T-helper 17 cell (primary cell): Measurements from ENCODE around the gene RNASEH2A. TPM values are rescaled to one million over a fixed set of nuclear protein-coding genes. Genes with fewer than 3 reads are reported as not detected.

ENCODE experiments used
- ATAC-seq: fragments of 150-1000 bp; cut with Tn5 transposase; 2 replicates; pipeline ENCODE4 v1.10.0; 2021; ENCODE audit warnings: mild to moderate bottlenecking, moderate library complexity
- DNase-seq, 3 donors: peaks; one replicate each; pipeline versions ENCODE4 v3.0.0 to v3.0.0-alpha.2; 2020 to 2021
- H3K9me3 ChIP-seq: one replicate; pipeline ENCODE4 v1.7.0; 2013; ENCODE audit warnings: low read length, mild to moderate bottlenecking; ENCODE audit not compliant: control insufficient read depth, poor library complexity, severe bottlenecking
- H3K27ac Mint-ChIP-seq: one replicate; pipeline ENCODE4 v1.8.0; 2022; ENCODE audit warnings: mild to moderate bottlenecking, moderate library complexity, mixed read lengths
- H3K27me3 Mint-ChIP-seq: one replicate; pipeline ENCODE4 v1.8.0; 2022; ENCODE audit warnings: mixed read lengths
- H3K36me3 Mint-ChIP-seq: one replicate; pipeline ENCODE4 v1.8.0; 2022; ENCODE audit warnings: low read depth, mixed read lengths
- H3K4me1 Mint-ChIP-seq: one replicate; pipeline ENCODE4 v1.8.0; 2022; ENCODE audit warnings: mild to moderate bottlenecking, mixed read lengths
- H3K4me3 Mint-ChIP-seq: one replicate; pipeline ENCODE4 v1.8.0; 2022; ENCODE audit warnings: mild to moderate bottlenecking, moderate library complexity, mixed read lengths
- total RNA-seq, 4 donors: library from RNA in 2 of 4; stranded (reverse) in 2 of 4; gene quantifications; one replicate each; pipeline ENCODE4 v1.2.3 and lab custom pipeline; 2022 to 2026

The RNASEH2A gene
- total RNA-seq, 2 donors from 2014 or later, result 3.1 to 5.7 TPM

- Mint-ChIP-seq H3K27me3 (no peaks in the 10 kb centered on the region), H3K4me3 (no peak overlapping the region), H3K27ac (no peak overlapping the region), H3K36me3 (peaks cover 2% of the 10 kb centered on the region), H3K4me1 (no peaks in the 10 kb centered on the region)
- ATAC-seq (no peak), DNase-seq (no peak)
- no peaks in the 10 kb centered on the region for H3K9me3 ChIP-seq
Measured at GRCh38 chr19:12856653-12857052, 50.3 kb downstream of the RNASEH2A start.

GRCh38 chr19:12858041-12858928 is 51.9 kb downstream of the RNASEH2A start:
- Mint-ChIP-seq H3K4me3 (no peak overlapping the region), H3K36me3 (peaks cover 2% of the 10 kb centered on the region), H3K27me3 (no peaks in the 10 kb centered on the region), H3K27ac (no peak overlapping the region), H3K4me1 (no peaks in the 10 kb centered on the region)
- DNase-seq (no peak), ATAC-seq (no peak)
- no peaks in the 10 kb centered on the region for H3K9me3 ChIP-seq

GRCh38 chr19:12859546-12859945 is 53.2 kb downstream of the RNASEH2A start:
- peak overlapping the region; percentile 5 for H3K4me3 Mint-ChIP-seq
- H3K27ac Mint-ChIP-seq, result no peak overlapping the region
- no peaks in the 10 kb centered on the region for H3K4me1 Mint-ChIP-seq
- H3K9me3 ChIP-seq, result no peaks in the 10 kb centered on the region
- no peaks in the 10 kb centered on the region for H3K27me3 Mint-ChIP-seq
- peaks cover 2% of the 10 kb centered on the region for H3K36me3 Mint-ChIP-seq
- ATAC-seq, result no peak
- DNase-seq, result no peak

Other genes starting within 250 kb of the RNASEH2A start
- gene ZNF490, start 195.8 kb upstream of the RNASEH2A start, total RNA-seq, result 1 to 10 TPM; 6.8 to 7.0 TPM
- 10 to 100 TPM; 46.2 to 47.0 TPM for gene ZNF791, start 195.7 kb upstream of the RNASEH2A start, total RNA-seq
- gene MAN2B1, start 139.8 kb upstream of the RNASEH2A start, total RNA-seq, result 100 to 1,000 TPM; 157 to 181 TPM
- gene WDR83, start 139.8 kb upstream of the RNASEH2A start, total RNA-seq, result 10 to 100 TPM; 10.5 to 11.1 TPM
- gene DHPS, start 124.7 kb upstream of the RNASEH2A start, total RNA-seq, result 100 to 1,000 TPM; 126 to 147 TPM
- not detected for gene GNG14, start 118.6 kb upstream of the RNASEH2A start, total RNA-seq
- gene FBXW9, start 110.0 kb upstream of the RNASEH2A start, total RNA-seq, result 1 to 10 TPM; 2.9 to 3.5 TPM
- 10 to 100 TPM; 48.6 to 60.0 TPM for gene TNPO2, start 82.7 kb upstream of the RNASEH2A start, total RNA-seq
- gene TRIR, start 71.9 kb upstream of the RNASEH2A start, total RNA-seq, result 100 to 1,000 TPM; 176 to 185 TPM
- 10 to 100 TPM; 29.8 to 32.6 TPM for gene GET3, start 69.1 kb upstream of the RNASEH2A start, total RNA-seq
- gene BEST2, start 54.8 kb upstream of the RNASEH2A start, total RNA-seq, result not detected
- gene HOOK2, start 31.0 kb upstream of the RNASEH2A start, total RNA-seq, result 10 to 100 TPM; 14.9 to 19.3 TPM
- 1,000 to 10,000 TPM; 1,500 to 1,584 TPM for gene JUNB, start 15.1 kb upstream of the RNASEH2A start, total RNA-seq
- gene PRDX2, start 4.8 kb upstream of the RNASEH2A start, total RNA-seq, result 10 to 100 TPM; 92.6 to 97.0 TPM
- 1 to 10 TPM in 1 of 2 donors, under 1 TPM in 1; 0.85 to 3.0 TPM for gene THSD8, start 4.5 kb upstream of the RNASEH2A start, total RNA-seq
- not detected for gene RTBDN, start 28.0 kb downstream of the RNASEH2A start, total RNA-seq
- 1 to 10 TPM; 1.5 to 4.1 TPM for gene MAST1, start 31.9 kb downstream of the RNASEH2A start, total RNA-seq
- 10 to 100 TPM; 17.8 to 19.8 TPM for gene DNASE2, start 74.9 kb downstream of the RNASEH2A start, total RNA-seq
- gene KLF1, start 80.6 kb downstream of the RNASEH2A start, total RNA-seq, result not detected
- gene GCDH, start 84.6 kb downstream of the RNASEH2A start, total RNA-seq, result 10 to 100 TPM; 34.0 to 36.2 TPM
- under 1 TPM; 0.52 to 0.86 TPM for gene SYCE2, start 112.7 kb downstream of the RNASEH2A start, total RNA-seq
- gene FARSA, start 127.1 kb downstream of the RNASEH2A start, total RNA-seq, result 10 to 100 TPM; 23.2 to 28.3 TPM
- gene CALR, start 132.0 kb downstream of the RNASEH2A start, total RNA-seq, result 100 to 1,000 TPM; 418 to 472 TPM
- 10 to 100 TPM; 74.1 to 82.1 TPM for gene RAD23A, start 139.3 kb downstream of the RNASEH2A start, total RNA-seq
- gene GADD45GIP1, start 150.6 kb downstream of the RNASEH2A start, total RNA-seq, result 1 to 10 TPM; 6.9 to 8.3 TPM
- gene DAND5, start 163.0 kb downstream of the RNASEH2A start, total RNA-seq, result not detected
- gene NFIX, start 188.9 kb downstream of the RNASEH2A start, total RNA-seq, result under 1 TPM; 0.75 to 0.86 TPM